ENCODE measurements around the gene TF. TPM values are rescaled to one million over a fixed set of nuclear protein-coding genes. Genes with fewer than 3 reads are reported as not detected.

The TF gene
- total RNA-seq, 1 donor from 2014 or later = 0.85 TPM

DNA sequence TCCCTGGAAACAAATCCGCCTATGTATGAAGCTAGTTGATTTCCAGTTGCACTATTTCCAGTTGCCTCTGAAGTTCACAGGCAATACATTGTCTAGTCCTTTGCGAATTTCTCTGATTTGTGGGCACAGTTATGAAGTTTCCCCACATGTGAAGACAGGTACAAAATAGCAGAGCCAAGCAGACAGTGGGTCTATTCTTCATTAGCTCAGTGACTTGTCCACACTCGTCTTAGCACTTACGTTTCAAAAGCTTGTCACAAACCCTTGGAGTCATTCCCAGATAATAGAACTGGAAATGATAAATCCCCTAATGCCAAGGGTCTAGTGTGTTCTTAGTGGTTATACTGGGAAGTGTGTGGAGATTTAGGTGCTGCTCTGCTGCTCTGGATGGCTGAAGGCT, 73.9 kb downstream of the TF start:
- DNase-seq = no peak

DNA sequence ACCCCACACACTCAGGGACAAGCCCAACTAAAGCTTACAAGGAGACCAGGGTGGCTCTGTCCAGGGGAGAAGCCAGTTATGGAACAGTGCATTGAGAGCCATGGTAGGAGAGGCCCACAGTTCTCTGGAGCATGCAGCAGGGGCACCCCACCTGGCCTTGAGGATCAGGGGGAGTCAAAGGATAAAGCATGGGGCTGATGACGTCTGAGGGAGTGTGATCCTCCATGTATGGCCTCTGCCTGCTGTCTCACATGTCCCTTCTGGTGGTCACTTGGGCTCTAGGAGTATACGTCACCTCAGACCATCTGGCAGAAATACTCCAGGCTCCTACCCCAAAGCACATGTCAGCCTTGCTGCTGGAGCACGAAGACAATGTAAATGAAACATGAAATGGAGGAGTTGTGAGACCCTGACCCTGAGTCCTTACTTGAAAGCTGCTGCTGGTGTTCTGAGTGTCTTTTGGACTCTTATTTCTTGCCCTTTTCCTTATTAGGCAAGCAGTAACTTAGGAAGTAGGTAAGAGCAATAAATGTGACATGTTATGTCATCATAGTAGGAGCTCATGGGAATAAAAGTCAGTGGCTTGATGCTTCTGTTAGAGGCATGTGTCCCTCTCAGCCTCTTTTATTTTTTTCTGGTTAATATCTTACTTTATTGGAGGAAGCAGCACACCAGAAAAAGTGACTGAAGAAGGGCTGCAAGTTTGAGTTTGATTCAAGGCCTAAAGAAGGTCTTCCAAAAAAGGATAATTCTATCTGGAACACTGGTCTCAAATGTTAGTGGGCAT, 74.9 kb downstream of the TF start:
- DNase-seq = no peak

DNA sequence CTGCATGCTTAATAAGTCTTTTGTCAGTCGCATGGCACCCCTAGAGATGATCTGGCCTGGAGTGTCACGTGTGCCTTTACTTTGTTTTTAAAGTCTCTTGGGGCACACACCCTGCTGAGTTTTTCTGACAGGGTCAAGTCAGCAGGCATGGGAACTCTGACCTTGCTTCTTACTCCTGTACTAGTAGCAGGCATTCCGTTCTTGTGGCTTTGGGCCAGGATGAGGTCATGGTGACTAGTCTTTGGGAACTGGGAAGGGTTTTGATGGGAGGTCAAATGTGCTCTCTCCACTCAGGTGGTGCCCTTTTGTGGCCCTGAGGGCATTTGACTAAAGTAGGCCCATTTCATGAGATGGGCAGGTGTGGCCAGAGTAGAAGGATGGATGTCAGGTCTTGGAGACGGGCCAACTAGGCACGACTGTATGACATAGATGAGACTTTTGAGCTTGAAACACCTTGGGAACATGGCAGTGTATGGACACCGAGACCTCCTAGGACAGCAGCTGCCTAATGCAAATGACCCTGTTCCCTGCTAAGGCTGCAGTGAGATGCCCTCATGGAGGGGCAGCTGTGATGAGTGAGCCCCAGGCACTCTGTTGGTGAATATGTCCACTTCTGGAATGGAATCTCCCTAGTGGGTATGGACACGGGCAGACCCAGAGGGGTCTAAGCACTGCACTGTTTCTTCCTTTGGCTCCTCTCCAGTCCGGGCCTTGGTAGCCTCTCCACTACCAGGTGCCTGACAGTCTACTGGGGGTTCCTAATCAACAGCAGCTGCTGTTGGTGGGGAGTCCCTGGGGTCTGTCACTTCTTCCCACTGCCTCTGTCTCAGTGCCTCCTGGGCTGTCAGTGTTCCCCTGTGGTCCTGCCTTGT, 75.8 kb downstream of the TF start:
- DNase-seq = peak; percentile 72

DNA sequence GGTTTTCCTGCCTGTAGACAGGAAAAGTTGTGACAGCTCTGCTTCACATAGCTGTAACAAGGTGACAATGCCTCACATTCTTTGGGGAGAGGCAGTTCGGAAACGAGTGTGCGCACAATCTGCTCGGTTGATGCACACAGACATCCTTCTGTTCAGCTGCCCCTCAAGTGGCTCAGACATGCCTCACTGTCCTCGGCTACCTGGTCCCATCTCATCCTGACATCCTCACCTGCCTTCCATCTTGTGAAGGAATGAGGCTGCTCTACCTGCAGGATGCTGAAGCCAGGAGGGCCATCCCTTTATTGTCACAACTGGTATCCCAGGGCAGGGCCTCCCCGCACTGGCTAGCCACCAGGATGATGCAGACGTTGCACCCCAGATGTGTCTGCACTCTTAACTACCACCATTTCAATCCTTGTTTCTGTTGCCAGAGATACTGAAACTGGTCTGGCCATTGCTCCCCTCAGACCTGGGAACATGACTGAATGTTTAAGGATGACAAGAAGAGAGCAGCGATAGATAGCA, 78.8 kb downstream of the TF start:
- no peak for DNase-seq

DNA sequence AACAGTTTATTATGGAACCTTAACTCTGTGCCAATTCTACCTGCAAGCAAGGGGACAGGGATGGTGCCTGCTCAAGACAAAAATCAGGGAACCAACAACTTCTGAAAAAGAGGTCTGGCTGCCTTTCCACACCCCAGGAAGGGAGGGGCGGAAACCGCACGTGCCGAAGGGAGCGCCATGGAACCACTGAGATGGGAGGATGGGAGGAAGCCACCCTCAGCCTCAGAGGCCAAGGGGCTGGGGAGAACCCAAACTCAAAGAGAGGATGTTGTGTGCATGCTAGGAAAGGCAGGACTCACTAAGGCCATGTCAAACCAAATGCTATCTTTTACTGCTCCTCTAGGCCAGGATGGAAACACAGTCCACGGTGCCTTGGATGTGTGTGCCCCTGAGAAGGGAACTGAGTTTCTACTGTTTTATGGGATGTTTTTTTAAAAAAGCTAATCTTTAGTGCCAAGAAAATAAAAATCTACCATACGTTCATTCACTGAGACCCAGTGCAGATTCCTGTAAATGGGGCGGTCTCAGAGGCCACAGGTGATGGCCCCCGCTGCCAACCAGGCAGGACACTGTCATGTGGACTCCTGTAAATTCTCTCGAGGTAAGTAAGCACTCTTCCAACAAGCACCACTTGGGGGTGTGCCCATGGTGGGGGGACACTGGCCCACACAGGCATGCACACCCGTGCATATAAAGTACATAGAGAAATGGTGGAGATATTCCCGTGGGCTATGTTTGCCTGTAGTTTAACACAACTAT, 80.0 kb downstream of the TF start:
- no peak for DNase-seq

DNA sequence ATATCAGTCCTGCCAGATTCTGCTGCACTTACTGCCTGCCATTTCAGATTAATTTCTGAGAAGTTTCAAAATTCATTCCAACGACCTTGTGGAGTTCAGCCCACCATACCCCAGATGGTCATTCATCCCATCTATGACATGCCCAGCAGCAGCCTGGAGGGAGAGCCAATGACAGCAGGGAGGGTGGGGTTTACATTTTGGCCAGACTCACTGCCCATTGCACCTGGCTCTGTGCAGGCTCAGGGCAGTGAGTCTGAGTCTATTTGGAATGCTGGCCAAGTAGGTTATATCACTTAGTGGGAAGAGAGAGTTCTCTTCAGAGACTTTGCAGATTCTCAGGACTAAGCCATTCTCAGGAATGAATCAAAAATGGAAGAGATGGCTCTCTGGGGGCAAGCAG, 80.9 kb downstream of the TF start:
- no peak for DNase-seq

DNA sequence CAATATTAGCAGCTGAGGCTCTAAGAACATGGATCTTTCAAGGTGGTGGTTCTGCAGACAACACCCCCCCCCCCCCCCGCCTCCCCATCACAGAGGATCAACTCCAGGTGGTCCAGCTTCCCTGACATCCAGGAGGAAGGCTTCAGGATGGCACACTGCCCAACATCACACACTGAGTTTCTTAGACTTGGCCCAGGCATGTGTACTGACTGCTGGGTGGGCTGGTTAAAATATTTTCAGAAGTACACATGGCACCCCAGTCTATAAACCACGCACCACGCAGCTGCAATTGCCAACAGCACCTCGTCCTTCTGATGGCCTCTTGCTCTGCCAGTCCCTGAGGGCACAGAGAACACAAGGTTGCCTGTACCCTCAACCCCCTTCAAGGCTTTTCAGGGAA, 81.5 kb downstream of the TF start:
- DNase-seq = no peak

DNA sequence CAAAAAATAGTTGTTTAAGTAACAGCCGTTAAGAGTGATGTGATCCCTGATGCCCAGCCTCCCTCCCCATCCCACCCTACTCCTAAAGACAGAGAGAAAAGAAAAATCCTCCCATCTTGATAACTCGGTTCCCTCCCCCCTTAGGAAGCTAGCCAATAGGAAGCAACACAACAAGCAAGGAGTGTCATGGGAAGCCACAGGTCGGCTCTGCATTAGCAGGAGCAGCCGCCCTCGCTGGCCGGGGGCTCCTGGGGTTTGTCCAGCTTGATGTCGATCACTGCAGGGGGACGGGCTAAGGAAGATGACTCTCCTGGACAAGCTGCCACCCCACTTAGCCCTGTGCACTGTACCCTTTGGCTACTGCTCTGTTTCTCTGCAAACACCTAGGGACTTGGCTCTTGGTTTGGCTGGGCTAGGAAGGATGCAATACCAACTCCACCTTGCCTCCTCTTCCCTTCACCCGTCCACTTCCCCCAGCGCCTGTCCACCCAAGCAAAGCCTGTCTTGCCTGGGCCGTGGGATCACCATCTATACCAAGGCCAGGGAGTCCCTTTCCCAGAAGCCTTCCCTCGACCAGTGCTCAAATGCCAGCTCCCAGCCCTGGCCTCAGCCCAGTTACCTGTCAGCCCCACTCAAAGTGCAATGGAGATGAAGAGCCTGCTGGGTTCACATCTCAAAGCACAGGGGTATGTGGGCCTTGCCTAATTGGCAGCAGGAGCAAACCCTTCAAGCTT, 82.5 kb downstream of the TF start:
- DNase-seq = no peak

DNA sequence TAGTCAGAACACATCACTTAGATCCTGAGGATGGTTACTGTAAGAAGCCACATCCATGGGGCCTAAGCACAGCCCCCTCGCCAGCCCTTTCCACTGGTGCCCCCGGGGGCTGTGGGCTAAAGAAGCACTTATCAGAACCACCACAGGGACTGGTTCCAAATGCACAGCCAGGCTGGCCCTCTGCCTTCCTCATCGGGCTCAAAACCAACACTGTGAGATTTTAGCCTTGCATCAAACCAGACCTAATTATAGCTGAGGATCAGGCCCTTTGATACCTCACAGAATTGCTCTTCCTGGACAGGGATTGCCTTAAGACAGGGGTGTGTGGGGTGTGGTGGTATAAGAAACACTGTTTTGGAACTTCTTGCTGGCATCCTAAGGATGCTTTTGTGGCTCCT, 83.1 kb downstream of the TF start:
- DNase-seq = no peak

DNA sequence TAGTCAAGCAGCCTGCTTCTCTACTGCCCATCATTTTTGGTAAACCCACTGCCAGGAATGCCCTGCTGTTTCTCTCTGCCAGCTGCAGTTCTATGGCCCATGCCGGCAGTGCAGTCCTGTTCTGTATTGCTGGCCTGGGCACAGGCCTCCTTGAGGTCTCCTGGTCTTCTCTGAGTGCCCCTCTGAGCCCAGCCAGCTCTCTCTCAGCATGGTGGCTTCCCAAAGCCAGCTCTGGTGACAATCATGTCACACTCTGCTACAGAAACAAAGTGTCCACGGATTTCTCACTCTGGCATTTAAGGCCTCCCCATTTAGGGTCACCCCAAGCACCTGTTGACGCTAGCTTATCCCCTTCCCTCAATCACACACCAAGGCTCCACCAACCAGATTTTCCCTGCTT, 83.9 kb downstream of the TF start:
- DNase-seq = no peak

DNA sequence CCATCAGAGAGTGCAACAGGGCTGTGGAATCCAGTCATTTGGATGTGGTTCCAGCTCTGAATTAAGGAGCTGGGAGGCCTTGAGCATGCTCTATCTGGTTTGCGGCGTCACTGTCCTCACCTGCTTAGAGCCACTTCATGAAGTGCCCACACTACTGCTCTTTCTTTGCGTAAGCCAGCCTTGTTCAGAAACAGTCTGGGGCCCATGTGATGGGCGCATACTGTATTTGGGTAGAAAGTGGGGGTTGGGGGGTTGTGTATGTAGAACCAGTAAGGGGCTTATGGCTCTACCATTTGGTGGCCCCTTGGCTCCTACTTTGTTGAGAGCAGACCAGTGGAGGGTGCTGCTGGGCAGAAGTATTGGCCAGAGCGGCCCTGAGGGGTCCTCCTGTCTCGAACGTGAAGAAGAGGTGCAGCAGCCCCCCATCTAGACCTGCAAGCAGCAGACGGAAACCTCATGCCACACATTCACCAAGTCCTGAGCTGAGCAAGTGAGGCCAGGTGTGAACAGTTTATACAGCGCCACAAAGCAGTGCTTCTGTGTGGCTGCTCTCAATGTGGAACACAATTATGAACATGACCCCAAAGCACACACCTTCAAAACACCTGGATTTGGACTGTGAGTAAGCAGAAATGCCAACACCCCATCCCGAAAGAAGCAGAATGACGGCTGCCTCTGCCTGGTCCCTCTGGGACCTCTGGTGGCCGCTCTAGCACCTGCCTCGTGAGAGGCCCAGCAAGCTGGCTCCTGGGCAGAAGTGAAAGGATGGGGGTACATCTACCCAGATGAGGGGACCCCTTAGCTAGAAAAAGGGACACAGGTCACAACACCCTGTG, 86.0 kb downstream of the TF start:
- DNase-seq = no peak

DNA sequence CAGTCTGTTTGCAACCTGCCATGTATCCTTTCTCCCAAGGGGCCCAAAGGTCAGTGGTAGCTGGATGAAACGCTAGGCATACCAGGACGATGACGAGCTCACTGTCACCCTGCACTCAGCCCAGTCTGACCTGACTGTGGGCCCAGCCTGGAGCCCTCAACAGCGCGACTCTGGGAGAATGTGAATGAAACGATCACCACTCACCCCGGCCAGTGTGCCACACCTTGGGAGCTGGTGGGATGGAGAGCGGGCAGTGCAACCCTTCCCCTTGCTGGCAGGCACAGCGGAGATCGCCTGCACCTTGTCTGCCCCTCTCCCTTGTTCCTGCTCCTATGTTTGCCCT, 86.6 kb downstream of the TF start:
- DNase-seq = no peak

DNA sequence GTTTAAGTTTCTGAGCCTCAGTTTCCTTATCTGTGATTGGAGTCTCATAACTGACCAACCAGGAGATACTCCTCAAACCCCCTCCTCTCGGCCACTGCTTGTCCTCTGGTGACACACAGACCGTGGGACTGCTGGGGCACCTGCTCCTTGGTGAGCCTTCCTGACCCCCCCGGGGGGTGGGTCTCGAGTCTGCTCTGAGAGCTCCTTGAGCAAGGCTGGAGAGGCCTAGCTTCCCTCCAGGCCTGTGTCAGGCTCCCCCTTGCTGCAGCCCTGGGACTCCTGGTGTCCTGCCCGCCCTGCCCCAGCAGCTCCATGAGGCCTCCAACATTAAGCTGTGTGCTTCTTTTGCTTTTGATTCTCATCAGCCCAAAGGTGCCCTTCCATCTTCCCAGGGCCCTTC, 87.1 kb downstream of the TF start:
- DNase-seq = no peak

DNA sequence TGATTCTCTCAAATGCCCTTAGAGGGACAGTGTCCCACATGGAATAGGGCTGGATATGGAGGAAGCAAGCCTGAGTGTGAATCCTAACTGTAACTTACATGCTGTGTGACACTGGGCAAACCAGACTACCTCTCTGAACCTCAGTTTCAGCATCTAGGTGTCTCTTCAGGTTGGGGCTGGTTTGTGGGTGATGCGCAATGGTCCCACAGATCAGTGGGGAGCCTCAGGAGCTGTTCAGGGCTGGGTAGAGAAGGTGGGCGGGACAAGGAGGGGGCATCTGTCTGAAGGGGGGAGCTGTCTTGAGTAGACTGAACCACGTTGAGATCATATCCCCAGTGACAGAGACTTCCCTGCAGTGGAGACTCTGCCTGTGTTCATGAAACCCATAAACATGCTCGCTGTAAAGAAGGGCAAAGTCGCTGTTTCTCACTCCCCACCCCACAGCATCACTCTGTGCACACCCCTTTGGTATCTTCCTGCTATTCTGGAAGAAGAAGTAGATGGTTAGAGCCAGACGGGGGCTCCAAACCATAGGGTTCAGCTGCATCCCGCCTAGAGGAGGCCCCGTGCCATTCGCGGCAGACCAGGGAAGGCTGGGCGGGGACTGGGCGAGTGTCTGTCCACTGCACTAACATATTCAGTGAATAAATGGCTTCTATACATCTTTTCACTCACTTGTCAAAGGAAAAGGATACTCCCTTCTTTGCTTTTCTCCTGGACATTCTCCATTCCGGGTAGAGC, 87.9 kb downstream of the TF start:
- DNase-seq = no peak

DNA sequence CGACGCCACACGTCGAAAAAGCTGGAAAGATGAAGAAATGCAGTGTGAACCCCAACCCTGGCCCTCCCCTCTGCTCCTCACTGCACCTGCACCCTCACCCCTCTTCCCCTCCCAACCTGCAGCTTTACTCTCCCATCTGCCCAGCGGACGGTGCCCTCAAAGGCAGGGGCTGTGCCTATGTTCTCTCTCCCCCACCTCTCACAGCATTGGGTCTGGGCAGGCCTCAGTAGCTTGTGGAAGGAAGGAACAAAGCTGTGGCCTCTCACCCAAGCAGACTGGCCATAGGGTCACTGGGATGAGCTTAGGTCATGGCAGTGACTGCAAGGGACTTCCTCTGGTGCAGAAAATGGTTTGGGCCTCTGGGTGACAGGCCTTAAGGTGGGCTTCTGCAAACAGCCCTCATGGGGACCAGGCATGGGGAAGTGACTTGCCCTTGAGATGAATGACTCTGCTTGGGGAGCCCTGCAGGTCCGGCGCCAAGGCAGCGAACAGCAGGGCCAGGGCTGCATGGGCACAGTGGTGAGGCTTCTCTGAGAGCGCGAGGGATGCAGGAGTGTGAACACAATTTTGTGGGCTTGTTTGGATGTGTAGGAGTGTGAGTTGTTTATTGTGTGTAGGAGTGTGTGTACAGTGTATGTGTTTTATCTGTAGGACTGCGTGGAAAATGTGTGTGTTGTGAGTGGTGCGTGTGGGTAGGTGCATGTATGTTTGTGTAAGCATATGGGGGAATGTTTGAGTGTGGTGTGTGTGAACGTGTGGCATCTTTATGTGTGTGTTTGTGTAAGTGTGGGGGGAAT, 88.6 kb downstream of the TF start:
- DNase-seq = no peak

DNA sequence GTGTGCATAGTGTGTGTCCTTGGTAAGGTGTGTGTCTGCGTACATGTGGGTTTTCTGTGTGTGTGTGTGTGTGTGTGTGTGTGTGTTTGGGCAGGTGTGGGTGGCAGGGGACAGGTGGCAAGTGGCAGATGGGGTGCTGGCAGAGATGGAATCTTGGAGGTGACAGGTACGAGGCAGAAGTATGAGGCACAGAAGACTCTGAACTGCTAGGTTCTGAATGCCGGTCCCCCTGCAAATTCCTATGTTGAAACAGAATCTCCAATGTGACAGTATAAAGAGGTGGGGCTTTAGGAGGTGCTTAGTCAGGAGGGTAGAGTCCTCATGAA, 89.2 kb downstream of the TF start:
- no peak for DNase-seq

DNA sequence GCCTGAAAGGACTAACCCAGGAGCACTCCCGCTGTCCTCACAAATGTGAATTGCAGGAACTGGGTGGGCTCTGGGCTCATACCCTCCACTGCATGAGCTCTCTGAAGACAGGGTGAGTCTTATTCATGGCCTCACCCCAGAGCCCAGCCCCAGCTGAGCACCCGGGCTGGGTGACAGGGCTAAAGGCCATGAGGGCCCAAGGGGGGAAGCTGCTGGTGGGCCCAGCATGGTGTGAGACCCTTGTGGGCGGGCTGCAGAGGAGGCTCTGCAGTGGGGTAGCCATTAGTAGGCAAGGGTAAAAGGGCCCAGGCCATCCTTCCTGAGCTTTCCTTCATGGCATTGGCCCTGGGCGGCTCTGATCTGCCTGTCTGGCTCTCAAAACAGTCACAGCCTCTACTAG, 89.8 kb downstream of the TF start:
- no peak for DNase-seq

DNA sequence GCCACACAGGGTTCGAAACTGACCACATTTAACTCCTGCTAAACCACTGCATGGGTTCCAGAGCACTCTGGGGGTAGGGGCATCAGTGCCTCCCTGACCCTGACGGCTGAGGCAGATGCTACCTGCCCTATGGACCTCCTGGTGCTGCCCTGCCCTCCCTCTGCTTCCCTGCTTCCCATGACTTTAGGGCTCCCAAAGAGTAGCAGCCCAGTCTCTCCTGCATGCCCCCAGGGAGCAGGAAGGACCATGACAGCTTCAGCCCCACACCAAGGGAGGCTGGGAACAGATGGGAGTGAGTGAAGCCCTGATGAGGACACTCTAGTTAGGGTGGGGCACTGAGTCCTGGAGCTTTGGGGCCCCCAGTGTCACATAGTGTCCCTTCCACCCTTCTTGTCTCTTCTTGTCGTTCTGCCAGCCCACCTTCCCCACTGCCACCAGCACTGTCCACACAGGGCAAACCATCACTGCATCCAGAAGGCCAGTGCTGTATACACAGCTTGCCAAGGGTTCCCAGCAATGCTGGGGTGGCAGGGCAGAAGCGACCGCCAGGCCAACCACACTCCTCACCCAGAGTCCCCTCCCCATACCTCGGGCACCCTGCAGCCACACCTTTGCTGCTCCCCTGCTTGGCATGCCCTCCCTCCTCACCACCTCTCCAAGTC, 90.4 kb downstream of the TF start:
- DNase-seq = no peak

DNA sequence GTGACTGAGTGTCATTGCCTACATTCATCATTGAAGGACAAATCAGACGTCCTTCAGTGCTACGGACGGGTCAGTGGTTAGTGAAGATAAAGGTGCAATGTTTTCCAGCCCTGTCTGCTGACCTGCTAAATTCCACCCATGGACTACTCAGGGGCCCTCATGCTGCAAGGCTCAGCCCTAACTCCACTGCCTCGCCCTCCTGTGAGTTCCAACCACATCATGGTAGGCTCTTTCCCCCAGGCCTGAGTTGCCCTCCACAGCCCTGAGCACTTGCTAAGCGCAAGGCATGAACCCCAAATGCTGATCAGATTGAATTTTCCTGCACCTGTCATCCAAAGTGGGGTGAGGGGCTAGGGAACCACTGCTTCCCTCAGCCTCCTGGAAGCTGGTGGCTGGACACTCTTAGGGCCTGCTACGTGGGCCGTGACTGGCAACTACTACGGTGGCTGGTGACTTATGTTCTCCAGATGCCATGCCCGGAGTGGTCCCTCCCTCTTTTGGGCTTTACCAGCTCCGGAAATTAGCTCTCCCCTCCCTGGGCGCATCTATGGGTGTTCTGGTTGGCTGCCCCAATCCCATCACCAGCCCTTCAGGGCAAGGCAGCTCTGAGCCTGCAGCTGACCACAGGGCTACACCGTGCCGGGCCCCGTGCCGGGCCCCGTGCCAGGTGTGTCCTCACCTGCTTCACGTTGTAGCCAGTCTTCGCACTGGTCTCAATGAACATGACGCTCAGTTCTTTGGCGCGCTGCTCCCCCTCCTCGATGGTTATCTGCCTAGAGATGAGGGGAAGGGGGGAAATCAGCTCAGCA, 91.5 kb downstream of the TF start:
- no peak for DNase-seq
